MM.1S (cell line): Measurements from ENCODE around the gene ZDHHC11B.

Experiments
- CTCF ChIP-seq: fragments of 300-600 bp; sonication (generic); IDR thresholded peaks from 2 replicates; pipeline ENCODE4 v1.5.1; 2016; ENCODE audit warnings: antibody characterized with exemption, low read length, mixed read lengths
- EZH2 ChIP-seq: fragments of 300-600 bp; sonication (generic); optimal IDR thresholded peaks from 2 replicates; pipeline ENCODE3; 2017; ENCODE audit warnings: low read depth, mild to moderate bottlenecking, antibody characterized with exemption, low read length, mixed read lengths

- TF ChIP-seq CTCF: no peak
- TF ChIP-seq EZH2: no peak
Measured at GRCh38 chr5:661891-662750, 122.4 kb downstream of the ZDHHC11B start.
